DMS 273 (cell line): Measurements from ENCODE around the gene ACOT4.
"Not testable (repeated sequence)": the region's sequence is repeated elsewhere in the genome, so short reads cannot be mapped to it uniquely, and the experiment has no call there.

ENCODE experiments used
- DNase-seq: peaks from one replicate; lab custom pipeline; 2025; ENCODE audit not compliant: unreplicated experiment; lab: John Stamatoyannopoulos, UW

ACOT4 gene

GRCh38 chr14:73633116-73634010 lies 41.7 kb downstream of the ACOT4 start:
- peak; percentile 86 for DNase-seq

- DNase-seq, result peak; percentile 53
Measured at GRCh38 chr14:73634011-73634833, 42.5 kb downstream of the ACOT4 start.

DNA sequence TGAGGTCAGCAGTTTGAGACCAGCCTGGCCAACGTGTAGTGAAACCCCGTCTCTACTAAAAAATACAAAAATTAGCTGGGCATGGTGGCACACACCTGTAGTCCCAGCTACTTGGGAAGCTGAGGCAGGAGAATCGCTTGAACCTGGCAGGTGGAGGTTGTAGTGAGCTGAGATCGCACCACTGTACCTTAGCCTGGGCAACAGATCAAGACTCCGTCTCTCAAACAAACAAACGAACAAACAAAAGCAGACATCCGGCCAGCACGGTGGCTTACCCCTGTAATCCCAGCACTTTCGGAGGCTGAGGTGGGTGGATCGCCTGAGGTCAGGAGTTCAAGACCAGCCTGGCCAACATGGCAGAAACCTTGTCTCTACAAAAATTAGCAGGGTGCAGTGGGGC lies 44.7 kb downstream of the ACOT4 start:
- DNase-seq, result not testable (repeated sequence)

GRCh38 chr14:73637830-73638229 lies 46.2 kb downstream of the ACOT4 start:
- no peak for DNase-seq

DNA sequence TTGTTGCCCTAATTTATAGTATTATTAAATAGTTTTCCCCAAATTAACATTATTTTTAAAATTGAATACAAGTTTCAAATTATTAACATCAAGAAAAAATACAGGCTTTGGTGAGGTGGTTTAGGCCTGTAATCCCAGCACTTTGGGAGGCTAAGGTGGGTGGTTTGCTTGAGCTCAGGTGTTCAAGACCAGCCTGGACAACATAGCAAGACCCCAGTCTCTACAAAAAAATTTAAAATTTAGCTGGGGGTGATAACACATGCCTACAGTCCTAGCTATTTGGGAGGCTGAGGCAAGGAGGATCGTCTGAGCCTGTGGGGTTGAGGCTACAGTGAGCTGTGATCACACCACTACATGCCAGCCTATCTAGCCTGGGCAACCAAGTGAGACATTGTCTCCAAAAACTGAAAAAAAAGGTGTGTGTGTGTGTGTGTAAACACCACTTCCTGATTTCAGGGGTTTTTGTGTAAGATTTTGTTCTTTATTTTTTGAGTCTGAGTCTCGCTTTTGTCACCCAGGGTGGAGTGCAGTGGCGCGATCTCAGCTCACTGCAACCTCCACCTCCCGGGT lies 49.2 kb downstream of the ACOT4 start:
- no peak for DNase-seq

DNA sequence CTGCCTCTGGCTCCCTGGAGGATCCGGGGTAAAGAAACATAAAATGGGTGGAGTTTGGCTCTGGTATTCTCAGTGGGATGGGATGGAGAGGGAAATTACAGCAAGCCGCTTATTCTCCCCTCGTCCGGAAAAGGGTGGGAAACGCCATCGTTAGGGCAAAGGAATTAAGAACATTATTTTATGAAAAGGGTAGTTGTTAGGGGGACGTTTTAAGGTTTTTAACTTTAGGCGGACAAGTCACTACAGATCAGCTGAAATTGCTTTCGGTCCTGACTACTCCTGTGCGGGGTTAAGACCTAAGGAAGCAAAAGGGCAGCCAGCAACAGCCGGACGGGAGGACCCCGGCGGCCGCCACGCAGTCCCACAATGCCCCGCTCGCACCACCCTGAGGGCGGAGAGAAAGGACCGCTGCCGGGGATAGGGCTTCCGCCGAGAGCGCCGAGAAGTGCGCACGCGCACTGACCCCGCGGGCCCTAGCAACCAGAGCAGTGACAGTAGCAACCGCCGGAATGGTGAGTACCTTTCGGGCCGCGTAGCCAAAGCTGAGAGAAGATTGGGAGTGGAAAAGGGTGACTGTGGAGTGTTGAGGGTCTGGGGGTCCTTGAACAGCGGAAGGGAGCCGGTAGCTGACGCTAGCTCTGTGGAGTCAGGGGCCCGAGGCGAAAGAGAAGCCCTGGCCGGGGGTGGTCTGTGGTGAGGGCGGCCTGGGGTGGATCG lies 53.0 kb downstream of the ACOT4 start, which contains the start of gene DNAL1:
DNAL1 (plus strand) TSS at position 456 of the 717 bp plus-strand sequence; CDS start at position 510, 54 bp downstream.
- peak; percentile 97 for DNase-seq

- no peak for DNase-seq
Measured at GRCh38 chr14:73645248-73645610, 53.6 kb downstream of the ACOT4 start.
